ENCODE measurements around the gene LRRC46. TPM values are rescaled to one million over a fixed set of nuclear protein-coding genes. Genes with fewer than 3 reads are reported as not detected.

LRRC46 gene
- total and polyA plus RNA-seq, 9 of the 15 experiments (the other 6 are each of a cell fraction or from before 2014, with no cell fraction given) = 0.39 to 1.4 (median 0.53) TPM; not detected in 1

DNA sequence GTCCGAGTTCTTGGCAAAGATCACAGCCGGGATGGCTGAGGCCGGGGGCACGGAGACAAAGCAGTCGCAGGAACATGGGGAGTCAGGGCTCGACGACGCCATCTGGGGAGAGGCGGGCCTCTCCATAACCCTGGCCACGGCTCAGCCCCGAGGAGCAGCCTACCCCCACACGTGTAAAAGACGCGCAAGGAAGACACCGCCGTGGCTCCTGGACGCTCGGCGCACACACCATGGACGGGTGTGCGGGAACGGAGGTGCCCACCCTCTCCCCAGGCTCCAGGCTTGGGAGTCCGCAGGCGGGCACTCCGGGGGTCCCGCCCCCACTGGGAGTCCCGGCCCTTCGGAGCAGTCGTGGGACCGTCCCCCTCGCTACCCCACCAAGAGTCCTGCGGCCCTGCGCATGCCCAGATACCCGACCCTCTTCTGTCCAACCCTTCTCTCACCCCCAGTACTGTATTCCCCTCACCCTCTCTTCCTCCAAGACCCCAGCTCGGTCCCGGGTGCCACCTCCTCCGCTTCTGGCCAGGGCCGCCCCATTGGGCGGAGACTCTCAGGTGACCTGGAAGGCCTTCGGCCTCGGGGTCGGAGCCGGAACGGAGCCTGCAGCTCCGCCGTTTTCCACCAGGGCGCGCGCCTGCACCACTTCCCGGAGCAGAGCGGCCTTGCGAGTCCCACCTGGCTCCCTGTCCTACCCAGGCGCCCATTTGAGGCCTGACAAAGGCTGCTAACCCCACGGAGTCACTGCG lies 9.4 kb downstream of the LRRC46 start, which contains the start of gene SCRN2 (continued):
- TF ChIP-seq THRAP3 (IDR thresholded peaks at IDR 0.05; ENCODE audit: borderline replicate concordance) (no peak), ETS2 (tag; IDR thresholded peaks at IDR 0.05; ENCODE audit: borderline replicate concordance, poor library complexity, severe bottlenecking) (no peak), SMARCA4 (IDR thresholded peaks at IDR 0.05) (no peak; the same call in 1 of the 2 replicates), ZNF785 (CRISPR knock-in tag; IDR thresholded peaks at IDR 0.05) (no peak), POLR2A (conservative IDR thresholded peaks at IDR 0.05) (peak; percentile 75), NR2C2 (CRISPR knock-in tag; IDR thresholded peaks at IDR 0.05) (peak; percentile 93), NR2C2 (tag; IDR thresholded peaks at IDR 0.05) (peak; percentile 98), HDAC6 (IDR thresholded peaks at IDR 0.05; ENCODE audit: low read depth, low read length) (no peak), JUN (IDR thresholded peaks at IDR 0.05; ENCODE audit: borderline replicate concordance, low read depth, low read length) (no peak), JUN (CRISPR knock-in tag; IDR thresholded peaks at IDR 0.05; ENCODE audit: borderline replicate concordance) (no peak), ZNF12 (CRISPR knock-in tag; IDR thresholded peaks at IDR 0.05) (no peak), ZNF212 (CRISPR knock-in tag; IDR thresholded peaks at IDR 0.05) (no peak), KAT2B (IDR thresholded peaks at IDR 0.05; ENCODE audit: low read depth, low read length) (no peak)
- TF ChIP-seq, protein P1, sequence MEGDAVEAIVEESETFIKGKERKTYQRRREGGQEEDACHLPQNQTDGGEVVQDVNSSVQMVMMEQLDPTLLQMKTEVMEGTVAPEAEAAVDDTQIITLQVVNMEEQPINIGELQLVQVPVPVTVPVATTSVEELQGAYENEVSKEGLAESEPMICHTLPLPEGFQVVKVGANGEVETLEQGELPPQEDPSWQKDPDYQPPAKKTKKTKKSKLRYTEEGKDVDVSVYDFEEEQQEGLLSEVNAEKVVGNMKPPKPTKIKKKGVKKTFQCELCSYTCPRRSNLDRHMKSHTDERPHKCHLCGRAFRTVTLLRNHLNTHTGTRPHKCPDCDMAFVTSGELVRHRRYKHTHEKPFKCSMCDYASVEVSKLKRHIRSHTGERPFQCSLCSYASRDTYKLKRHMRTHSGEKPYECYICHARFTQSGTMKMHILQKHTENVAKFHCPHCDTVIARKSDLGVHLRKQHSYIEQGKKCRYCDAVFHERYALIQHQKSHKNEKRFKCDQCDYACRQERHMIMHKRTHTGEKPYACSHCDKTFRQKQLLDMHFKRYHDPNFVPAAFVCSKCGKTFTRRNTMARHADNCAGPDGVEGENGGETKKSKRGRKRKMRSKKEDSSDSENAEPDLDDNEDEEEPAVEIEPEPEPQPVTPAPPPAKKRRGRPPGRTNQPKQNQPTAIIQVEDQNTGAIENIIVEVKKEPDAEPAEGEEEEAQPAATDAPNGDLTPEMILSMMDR (IDR thresholded peaks at IDR 0.05 in 2 of 3, conservative IDR thresholded peaks at IDR 0.05 in 1 of 3; ENCODE audit: insufficient read depth in 2 of 3, low read depth in 1 of 3, low read length in 3 of 3) = peak; percentile 96 to 98 (median 97)
- TF ChIP-seq, protein P2, sequence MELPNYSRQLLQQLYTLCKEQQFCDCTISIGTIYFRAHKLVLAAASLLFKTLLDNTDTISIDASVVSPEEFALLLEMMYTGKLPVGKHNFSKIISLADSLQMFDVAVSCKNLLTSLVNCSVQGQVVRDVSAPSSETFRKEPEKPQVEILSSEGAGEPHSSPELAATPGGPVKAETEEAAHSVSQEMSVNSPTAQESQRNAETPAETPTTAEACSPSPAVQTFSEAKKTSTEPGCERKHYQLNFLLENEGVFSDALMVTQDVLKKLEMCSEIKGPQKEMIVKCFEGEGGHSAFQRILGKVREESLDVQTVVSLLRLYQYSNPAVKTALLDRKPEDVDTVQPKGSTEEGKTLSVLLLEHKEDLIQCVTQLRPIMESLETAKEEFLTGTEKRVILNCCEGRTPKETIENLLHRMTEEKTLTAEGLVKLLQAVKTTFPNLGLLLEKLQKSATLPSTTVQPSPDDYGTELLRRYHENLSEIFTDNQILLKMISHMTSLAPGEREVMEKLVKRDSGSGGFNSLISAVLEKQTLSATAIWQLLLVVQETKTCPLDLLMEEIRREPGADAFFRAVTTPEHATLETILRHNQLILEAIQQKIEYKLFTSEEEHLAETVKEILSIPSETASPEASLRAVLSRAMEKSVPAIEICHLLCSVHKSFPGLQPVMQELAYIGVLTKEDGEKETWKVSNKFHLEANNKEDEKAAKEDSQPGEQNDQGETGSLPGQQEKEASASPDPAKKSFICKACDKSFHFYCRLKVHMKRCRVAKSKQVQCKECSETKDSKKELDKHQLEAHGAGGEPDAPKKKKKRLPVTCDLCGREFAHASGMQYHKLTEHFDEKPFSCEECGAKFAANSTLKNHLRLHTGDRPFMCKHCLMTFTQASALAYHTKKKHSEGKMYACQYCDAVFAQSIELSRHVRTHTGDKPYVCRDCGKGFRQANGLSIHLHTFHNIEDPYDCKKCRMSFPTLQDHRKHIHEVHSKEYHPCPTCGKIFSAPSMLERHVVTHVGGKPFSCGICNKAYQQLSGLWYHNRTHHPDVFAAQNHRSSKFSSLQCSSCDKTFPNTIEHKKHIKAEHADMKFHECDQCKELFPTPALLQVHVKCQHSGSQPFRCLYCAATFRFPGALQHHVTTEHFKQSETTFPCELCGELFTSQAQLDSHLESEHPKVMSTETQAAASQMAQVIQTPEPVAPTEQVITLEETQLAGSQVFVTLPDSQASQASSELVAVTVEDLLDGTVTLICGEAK (IDR thresholded peaks at IDR 0.05) = peak; percentile 71
- TF ChIP-seq, protein P2 (CRISPR knock-in tag; IDR thresholded peaks at IDR 0.05) = no peak
- TF ChIP-seq, protein P3, sequence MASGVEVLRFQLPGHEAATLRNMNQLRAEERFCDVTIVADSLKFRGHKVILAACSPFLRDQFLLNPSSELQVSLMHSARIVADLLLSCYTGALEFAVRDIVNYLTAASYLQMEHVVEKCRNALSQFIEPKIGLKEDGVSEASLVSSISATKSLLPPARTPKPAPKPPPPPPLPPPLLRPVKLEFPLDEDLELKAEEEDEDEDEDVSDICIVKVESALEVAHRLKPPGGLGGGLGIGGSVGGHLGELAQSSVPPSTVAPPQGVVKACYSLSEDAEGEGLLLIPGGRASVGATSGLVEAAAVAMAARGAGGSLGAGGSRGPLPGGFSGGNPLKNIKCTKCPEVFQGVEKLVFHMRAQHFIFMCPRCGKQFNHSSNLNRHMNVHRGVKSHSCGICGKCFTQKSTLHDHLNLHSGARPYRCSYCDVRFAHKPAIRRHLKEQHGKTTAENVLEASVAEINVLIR (CRISPR knock-in tag; IDR thresholded peaks at IDR 0.05) = no peak
